Pons (tissue), 1 donor: ENCODE measurements around the gene CCDC34.
A peak's percentile ranks its signal among the peaks of the same experiment; 100 is the strongest.

Experiments used
- DNase-seq: peaks from one replicate; pipeline ENCODE4 v3.0.0-alpha.2; 2016; ENCODE audit warnings: low spot score

CCDC34 gene, protein sequence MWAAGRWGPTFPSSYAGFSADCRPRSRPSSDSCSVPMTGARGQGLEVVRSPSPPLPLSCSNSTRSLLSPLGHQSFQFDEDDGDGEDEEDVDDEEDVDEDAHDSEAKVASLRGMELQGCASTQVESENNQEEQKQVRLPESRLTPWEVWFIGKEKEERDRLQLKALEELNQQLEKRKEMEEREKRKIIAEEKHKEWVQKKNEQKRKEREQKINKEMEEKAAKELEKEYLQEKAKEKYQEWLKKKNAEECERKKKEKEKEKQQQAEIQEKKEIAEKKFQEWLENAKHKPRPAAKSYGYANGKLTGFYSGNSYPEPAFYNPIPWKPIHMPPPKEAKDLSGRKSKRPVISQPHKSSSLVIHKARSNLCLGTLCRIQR

DNA sequence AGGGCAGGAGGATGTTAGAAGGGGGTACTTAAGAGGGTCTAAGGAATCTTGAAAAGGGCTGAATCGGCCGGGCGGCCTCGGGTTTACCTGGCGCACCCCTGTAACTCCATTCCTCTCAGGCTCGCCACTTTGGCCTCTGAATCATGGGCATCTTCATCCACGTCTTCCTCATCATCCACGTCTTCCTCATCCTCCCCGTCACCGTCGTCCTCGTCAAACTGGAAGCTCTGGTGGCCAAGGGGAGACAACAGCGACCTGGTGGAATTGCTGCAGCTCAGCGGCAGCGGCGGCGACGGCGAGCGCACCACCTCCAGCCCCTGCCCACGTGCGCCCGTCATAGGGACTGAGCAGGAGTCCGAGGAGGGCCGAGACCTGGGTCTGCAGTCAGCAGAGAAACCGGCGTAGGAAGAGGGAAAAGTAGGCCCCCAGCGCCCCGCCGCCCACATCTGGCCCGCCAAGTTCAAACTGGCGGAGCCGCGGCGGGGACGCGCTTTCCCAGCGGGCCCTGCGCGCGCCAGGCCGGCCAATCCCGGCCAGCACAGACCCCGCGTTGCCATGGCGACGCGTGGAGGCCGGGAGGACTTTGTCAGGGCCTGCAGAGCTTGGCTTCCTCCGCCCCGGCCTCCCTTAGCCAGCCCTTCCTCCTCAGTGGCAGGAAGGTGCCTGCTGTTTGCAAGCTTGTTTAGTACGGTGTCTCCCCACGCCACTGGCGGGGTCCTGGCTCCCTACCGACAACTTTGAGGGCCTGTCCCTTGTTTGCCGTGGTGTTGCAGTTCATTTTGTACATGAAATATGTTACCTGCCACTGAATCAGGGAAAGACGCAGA is at the start of gene CCDC34:
Gene CCDC34, minus strand, starts transcription at position 467 of the 827 bp plus-strand sequence. Its CDS starts 21 bp downstream, at position 446.
- DNase-seq, result peak; percentile 83

DNA sequence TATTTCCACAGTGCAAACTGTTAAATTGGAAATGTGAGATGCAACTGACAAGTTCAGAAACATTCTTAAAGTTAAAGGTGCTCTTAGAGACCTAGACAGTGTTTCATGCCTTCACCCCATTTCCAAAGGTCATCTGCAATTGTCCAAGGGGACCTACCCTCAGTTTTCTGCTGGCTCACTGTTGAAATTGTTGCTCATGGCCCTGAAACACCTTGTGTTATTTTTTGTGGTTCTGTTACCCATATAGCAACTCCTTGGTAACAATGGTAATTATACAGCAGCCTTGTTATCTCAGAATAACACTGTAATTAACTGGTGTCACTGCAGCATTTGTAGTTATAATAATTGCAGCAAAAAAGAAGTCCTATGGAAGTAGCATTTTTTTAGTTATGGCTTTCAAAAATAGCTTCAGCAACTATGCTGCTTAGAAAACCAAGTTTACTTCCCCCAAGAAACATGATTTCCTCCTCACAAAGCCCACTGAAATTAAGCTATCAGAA is 49.2 kb upstream of the CCDC34 start:
- DNase-seq, result no peak

DNA sequence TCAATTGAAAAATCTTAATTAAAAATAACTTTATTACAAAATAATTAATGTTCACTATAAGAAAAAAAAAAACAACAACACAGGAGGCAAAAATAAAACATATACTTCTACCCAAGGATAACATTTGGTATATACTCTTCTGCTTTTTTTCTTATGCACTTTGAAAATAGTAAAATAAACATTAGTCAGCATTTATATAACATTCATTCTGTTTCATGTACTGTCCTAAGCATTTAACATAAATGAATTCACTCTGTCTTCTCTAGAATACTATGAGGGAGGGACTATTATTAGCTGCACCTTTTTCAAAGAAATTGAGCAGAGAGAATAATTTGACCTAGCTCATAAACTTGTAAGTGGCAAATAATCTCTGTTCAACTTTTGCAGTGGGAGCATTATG is 48.3 kb upstream of the CCDC34 start:
- no peak for DNase-seq

DNA sequence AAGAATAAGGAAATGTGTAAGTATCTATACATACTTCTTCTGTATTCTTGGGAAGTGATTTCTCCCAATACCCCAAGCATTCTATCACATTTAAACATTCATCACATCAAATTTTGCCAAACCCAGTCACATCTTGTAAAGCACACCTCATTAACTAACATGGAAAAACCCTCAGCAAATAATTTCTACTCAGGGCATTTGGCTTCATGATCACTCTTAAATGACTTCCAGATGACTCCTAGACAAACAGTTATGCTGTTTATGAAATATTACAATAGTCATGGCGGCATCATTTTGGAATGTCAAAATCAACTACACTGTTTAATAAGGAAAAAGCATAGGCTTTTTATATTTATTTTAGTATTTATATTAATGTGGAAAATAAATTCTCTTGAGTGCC is 47.3 kb upstream of the CCDC34 start:
- DNase-seq, result no peak

DNA sequence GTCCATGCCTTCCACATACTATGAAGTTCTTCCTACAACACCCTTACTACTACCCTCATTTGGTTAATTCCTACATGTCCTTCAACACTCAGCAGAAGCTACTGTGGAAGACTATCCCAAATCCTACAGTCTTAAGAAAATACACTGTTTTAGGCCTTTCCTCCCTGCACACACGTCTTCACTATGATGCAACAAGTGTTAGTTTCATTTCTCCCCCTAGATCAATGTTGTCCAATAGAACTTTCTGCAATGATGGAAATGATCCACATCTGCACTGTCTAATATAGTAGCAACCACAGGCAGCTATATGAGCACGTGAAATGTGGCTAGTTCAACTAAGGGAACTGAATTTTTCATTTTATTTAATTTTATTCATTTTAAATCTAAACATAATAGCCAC is 46.7 kb upstream of the CCDC34 start:
- no peak for DNase-seq

DNA sequence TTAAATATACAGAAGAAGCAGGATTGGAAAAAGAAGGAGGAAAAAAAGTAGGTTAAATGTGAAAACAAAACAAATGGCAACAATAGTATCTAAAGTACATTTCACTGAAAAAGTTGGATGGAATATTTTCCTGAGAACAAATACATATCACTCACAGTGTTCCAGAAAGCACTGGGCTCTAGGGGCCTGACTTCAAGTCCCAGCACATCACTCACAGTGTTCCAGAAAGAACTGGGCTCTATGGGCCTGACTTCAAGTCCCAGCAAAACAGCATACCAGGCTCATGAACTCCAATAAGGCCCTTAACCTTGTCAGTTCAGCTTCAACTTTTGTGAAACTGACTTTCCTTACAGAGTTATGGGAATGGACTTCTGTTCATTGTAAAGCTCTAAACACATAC is 46.0 kb upstream of the CCDC34 start:
- DNase-seq, result no peak

DNA sequence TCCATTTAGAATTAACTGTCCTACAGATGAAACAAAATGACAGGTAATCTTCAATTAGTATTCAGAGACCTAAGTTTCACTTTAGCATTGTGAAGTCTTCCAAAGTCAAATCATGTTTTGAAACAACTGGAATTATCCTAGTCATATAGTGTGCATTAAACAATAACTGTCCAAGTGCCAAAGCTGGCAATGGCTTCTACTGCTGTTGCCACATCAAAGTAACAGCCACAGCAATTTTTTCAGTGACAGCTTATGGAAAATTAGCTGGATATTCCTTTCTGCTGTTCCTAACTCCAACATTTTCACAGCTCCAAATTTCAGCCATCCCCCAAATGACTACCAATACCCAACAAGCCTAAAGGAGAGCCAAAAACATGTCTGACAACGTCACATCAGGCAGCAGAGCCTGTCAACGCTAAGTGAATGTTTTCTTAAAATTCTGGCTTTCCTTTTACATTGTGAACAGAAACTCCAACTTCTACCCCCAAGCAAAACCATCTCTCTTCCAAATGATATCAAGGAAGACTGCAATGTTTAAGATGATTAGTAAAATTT is 45.3 kb upstream of the CCDC34 start:
- no peak for DNase-seq

DNA sequence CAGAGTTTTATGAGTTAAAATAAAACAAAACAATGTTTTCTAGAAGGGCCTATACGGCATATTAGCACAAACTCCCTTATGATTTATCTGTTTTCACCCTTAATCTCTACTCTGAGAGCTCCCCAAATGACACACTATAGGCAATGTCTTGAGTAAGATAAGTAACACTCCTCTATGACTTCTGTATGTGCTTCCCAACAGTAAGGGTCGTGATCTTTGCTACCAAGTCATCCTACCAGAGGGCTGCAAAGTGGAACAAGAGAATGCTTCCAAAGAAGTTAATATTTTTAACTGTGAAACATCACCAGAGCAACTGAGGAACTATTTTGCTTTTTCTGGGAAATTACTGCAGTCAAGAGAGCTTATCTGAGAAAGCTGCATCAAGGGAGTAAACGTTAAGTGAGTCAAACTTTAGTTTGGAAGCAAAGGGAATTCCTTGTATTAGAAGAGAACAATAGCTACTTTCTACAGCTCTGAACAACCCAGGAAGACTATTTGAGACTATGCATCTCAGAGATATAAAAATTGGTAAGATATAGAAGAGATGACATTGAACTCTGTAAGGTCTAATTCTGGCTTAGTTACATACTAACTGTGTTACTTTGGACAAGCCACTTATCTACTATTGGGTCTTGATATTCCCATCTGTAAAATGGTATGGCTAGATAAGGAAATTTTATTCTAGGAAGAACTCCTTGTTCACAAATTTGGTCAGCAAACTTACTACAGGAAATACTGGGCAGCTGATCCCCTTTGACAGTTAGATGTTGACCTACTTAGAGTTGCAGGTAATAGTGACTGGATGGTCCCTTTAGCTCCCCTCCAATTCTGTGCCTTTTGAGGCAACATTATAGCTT is 43.7 kb upstream of the CCDC34 start:
- no peak for DNase-seq

DNA sequence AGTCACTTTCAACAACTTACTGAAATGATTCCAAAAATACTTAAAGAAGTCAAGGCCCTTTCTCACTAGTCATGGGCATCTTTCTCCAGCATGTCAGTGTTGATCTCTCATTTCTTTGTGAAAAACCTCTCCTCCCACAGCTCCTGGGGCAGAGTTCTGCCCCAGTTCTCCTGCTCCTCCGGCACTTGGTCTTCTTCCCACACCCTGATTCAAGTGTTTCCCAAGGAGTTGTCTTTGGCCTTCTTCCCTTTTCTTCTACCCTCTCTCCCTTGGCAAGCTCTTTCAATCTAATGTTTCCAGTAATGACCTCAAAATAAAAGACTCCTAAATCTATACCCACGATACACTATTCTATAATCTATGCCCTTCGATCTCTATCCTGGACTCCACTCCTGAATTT is 42.1 kb upstream of the CCDC34 start:
- peak; percentile 44 for DNase-seq

DNA sequence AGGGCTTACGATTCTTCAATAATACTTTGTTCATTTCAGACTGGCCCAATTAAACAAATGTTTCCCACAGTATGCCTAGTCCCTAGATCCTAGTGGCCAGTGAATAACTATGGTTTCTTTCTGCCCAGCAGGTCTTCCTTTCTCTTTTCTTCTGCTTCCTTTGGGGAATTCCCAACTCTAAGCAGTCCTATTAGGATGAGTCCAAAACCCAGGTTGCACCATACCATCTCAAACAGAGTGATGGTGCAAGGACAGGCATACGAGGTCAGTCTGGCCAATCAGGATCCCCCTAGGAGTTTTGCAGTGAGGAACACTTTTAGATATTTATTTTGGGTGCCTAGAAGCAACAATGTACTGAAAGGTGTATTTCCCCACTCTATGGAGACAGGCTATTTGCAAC is 41.4 kb upstream of the CCDC34 start:
- DNase-seq, result no peak

DNA sequence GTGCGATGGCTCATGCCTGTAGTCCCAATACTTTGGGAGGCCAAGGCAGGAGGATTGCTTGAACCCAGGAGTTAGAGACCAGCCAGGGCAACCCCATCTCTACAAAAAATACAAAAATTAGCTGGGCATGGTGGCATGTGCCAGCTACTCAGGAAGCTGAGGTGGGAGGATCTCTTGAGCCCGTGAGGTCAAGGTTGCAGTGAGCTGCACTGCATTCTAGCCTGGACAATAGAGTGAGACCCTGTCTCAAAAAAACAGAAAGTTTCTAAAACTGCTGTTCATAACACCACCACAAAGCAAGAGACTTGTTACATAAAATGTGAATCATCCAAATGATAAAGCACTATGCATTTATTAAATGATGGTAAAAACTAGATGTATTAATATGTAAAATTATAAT is 40.2 kb upstream of the CCDC34 start:
- DNase-seq, result no peak

DNA sequence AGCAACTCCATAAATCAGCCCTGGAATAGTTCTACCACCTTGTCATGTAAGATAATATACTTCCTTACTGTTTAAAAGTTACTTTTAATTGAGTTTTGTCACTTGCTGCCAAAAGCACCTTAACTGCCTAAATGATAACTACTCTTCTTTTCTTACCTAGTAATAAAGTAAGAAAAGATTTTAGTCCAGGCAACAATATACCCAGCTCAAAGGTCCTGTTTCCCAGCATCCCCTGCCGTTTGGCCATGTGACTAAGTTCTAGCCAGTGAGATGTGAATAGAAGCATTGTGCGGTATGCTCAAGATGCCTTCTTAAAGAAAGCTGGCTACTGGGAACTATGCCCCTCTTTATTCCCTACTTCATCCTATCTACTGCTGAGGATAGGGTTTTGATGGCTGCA is 39.4 kb upstream of the CCDC34 start:
- DNase-seq, result no peak

DNA sequence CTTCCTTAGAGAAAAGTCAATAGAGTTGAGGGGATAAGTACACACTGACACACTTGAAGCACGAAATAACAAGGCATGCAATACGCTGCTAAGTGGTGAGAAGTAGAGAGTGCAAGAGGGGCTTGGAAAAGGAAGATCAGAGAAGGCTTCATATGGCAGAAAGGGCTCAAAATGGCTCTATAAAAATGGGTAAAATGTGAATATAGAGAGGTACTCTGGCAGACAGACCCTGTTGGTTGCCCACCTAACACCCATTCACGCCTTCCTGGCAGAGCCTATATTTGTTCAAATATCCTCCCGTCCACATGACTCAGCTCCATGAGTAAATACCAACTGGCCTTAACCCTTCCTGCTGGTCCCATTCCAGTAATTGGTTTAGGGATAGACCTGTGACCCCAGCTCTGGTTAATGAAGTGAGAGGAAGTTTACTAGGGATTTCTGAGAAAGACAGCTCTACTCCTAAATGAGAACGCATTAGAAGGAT is 38.9 kb upstream of the CCDC34 start:
- DNase-seq, result no peak

DNA sequence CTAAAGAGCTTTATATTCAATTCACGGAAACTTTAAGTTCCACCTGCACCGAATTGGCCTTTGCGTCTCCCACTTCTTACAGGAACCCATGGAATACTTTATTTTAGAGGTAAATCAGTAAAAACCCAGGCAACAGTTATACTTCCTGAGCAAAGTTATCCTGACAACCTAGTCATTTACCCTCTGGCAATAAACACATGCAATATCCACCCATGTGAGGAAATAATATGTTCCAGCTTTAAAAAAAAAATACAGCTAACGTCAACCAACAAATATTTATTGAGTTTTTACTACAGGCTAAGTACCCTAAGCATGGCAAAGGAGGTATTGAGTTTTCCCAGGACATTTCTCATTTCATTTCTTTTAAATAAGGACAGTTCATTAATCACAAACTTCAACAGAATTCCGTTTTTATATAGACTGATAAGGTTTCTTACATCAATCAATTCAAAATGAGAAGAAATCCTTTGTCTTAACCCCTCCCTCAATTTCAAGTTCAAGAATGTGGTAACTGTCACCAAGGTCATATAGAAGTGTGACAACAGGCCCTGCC is 38.3 kb upstream of the CCDC34 start:
- no peak for DNase-seq

DNA sequence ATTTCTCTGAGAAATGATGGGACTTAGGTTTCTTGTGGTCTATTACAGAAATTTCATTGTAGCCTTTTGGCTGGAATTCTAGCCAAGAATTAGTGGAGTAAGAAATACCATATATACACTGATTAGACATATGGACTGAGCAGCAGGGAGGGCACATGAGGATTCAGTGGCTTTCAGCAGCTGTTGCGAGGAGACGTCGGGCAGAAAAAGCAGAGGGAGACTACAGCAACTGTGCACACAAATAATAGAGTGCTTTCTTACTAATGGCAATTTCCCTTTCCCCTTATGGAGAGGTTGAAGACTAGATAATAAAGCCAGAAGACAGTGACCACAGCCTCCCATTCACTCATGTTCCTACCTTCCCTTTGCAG is 35.4 kb upstream of the CCDC34 start:
- DNase-seq, result no peak

DNA sequence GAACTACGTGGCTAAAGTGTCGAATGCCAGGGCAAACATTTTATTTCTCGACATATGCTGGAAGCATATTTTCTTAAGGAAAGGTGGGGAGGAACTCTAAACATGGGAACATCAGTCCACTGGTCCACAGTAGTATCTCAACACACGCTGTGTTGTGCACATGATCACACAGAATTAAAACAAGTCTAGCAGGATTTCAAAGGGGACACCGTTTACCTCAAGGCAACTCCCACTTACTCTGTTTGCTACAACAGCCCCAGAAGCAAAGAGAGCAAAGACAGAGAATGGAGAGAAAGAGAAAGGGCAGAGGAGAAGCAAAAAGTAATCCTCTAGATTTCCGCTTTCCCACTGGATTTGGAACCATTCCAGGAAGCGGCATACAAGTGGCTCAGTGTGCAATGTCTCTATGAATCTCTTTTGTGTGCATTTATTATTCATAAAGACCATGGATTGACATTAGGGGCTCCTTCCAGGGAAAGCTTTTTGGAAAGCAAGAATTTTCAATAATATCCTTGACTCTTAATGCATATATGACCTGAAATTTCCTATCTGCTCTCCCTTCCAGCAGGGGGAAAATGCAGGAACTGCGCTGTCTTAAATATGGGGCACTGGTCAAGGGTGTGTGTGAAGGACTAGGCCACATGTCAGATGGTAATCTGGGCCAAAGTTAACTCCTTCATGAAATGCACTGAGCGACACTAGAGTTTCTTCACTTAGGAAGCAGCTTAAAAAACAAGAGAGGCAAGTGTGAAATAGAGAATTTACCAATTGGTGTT is 34.8 kb upstream of the CCDC34 start:
- no peak for DNase-seq

DNA sequence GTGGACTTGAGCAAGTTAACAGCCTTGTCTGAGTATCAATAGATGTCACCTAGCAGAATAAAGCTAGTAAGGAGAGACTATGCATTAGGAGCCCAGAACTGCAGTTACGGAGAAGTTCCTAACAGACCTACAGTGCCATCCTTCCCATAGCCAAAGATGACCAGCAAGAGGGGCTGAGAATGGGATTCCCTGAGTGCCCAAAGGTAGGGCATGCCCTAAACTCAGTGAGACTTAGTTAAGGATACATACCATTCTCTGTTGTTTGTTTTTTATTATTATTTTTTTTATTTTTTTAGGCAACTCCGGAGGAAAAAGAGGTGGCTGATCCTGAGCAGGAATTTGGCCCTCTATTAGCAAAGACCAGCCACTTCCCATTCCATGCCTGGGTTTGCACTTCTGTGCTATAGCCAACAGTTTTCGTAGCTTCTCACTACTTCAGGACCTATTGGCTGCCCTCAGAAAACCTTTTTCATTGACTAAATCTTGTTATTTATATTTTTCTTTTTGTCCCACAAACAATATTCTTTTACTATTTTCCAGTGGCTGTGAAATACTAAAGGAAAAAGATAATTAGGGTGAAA is 33.3 kb upstream of the CCDC34 start:
- DNase-seq, result no peak

DNA sequence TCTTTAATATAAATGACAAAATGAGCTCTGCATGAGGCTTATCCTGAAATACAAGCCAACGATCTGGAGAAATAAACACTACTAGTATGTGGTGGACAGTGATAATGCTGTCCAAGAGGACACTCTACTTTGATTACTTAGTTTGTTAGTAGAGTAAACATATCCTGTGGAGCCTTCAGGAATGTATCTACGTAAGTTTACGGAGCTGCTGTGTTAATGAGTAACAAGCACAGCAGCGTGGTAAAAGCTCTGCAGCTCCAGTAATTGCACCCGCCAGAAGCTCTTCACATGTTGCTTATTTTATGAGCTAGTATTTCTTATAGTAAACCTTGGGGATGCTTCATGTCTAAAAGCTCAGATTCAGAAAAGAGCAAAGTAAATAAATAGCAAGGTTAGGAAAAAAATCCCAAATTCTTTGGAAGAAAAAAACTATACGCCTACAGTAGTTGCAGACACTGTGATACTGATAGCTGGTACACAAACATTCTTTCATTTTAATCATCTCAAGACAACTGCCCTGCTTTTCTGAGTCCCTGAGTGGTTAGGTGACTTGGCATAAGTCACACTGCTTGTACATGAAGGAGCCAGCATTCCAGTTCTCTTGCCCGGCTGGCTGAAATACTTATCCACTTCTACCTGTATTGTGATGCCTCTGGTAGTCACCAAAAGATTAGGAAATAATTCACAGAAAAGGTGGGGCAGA is 32.7 kb upstream of the CCDC34 start:
- DNase-seq, result no peak

DNA sequence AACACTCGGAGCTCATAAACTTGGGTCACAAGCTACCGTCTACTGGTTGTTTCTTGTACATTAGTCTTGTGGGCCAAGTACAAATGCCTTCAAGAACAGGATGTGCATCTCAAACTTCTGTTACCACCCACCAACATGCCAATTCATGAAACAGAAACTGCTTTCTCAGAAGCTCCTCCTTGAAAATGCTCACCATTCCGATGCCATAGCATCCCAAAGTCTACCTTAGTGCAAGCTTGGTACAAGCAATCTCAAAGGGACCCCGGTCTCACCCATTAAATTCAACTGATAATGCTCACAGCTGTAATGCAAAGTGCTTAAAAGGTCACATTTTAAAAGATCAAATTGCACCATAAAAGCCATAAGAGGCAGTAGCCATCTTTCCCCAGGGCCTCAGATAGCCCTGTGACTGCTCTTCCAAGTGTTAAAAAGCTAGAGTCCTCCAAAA is 31.8 kb upstream of the CCDC34 start:
- no peak for DNase-seq
